ENCODE results near the gene GSPT1.
"Not testable (repeated sequence)": the region's sequence is repeated elsewhere in the genome, so short reads cannot be mapped to it uniquely, and the experiment has no call there.

DNA sequence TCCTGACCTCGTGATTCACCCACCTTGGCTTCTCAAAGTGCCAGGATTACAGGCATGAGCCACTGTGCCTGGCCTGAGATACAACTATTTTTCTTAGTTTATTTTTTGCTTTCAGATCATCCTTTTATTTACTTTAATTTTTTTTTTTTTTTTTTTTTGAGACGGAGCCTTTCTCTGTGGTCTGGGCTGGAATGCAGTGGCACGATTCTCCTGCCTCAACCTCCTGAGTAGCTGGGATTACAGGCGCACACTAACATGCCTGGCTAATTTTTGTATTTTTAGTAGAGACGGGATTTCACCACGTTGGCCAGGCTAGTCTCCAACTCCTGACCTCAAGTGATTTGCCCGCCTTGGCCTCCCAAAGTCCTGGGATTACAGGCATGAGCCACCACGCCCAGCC lies 37.8 kb upstream of the GSPT1 start:
- TF ChIP-seq, protein P1, sequence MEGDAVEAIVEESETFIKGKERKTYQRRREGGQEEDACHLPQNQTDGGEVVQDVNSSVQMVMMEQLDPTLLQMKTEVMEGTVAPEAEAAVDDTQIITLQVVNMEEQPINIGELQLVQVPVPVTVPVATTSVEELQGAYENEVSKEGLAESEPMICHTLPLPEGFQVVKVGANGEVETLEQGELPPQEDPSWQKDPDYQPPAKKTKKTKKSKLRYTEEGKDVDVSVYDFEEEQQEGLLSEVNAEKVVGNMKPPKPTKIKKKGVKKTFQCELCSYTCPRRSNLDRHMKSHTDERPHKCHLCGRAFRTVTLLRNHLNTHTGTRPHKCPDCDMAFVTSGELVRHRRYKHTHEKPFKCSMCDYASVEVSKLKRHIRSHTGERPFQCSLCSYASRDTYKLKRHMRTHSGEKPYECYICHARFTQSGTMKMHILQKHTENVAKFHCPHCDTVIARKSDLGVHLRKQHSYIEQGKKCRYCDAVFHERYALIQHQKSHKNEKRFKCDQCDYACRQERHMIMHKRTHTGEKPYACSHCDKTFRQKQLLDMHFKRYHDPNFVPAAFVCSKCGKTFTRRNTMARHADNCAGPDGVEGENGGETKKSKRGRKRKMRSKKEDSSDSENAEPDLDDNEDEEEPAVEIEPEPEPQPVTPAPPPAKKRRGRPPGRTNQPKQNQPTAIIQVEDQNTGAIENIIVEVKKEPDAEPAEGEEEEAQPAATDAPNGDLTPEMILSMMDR (IDR thresholded peaks at IDR 0.05; ENCODE audit: insufficient read depth, low read length) = not testable (repeated sequence)
- not testable (repeated sequence) for TF ChIP-seq POLR2AphosphoS5 (IDR thresholded peaks at IDR 0.05; ENCODE audit: low read depth); REST (IDR thresholded peaks at IDR 0.05; ENCODE audit: insufficient replicate concordance, low read depth)
